SK-N-SH (cell line): ENCODE results near the gene TCF25. TPM values are rescaled to one million over a fixed set of nuclear protein-coding genes. Genes with fewer than 3 reads are reported as not detected.

ENCODE experiments used
- CTCF ChIA-PET: fragments of 300-600, 350-600 bp; formaldehyde crosslinking; extraction: SDS; loops from one replicate; lab custom pipeline; 2021; lab: Yijun Ruan, JAX
- POLR2A ChIA-PET: fragments of 350-600 bp; sonication (Branson Sonifier 250); formaldehyde crosslinking; extraction: SDS; loops from one replicate; lab custom pipeline; 2020; ENCODE audit warnings: antibody characterized with exemption, inconsistent platforms; lab: Yijun Ruan, JAX
- DNase-seq: peaks from one replicate; pipeline ENCODE4 v3.0.0; 2012
- H2AFZ ChIP-seq: fragments of 200-600 bp; sonication (generic); 2 replicates; pipeline ENCODE4 v1.8.1; 2016; ENCODE audit warnings: antibody characterized with exemption, mild to moderate bottlenecking, low read depth
- H3F3A ChIP-seq: fragments of 200-600 bp; sonication (generic); replicated peaks from 2 replicates; pipeline ENCODE3; 2016; ENCODE audit warnings: antibody characterized with exemption, mild to moderate bottlenecking; ENCODE audit not compliant: insufficient read depth
- H3K27ac ChIP-seq, 2 experiments: fragments of 200-500 bp in 1 of 2; fragments of 200-600 bp in 1 of 2; sonication (Bioruptor generic) in 1 of 2; sonication (generic), shearing (Covaris generic) in 1 of 2; 2 replicates each; pipeline versions ENCODE4 v1.5.1 to v1.6.1; 2014 to 2016; ENCODE audit warnings: low read depth in 2 of 2, inconsistent platforms in 1 of 2, low read length in 1 of 2, mild to moderate bottlenecking in 1 of 2, mixed read lengths in 1 of 2
- H3K27me3 ChIP-seq: fragments of 200-600 bp; sonication (generic), shearing (Covaris generic); 2 replicates; pipeline ENCODE4 v1.6.1; 2016; ENCODE audit warnings: mixed run types; ENCODE audit not compliant: insufficient read depth
- H3K36me3 ChIP-seq, 2 experiments: fragments of 200-500 bp in 1 of 2; fragments of 200-600 bp in 1 of 2; sonication (Bioruptor generic) in 1 of 2; sonication (generic) in 1 of 2; replicated peaks in 1 of 2; 2 replicates each; pipeline versions ENCODE3 to v1.5.1; 2014 to 2016; ENCODE audit warnings: low read length in 1 of 2, mild to moderate bottlenecking in 1 of 2; ENCODE audit not compliant: insufficient read depth in 2 of 2, control insufficient read depth in 1 of 2
- H3K4me1 ChIP-seq, 2 experiments: fragments of 200-500 bp in 1 of 2; fragments of 200-600 bp in 1 of 2; sonication (Bioruptor generic) in 1 of 2; sonication (generic), shearing (Covaris generic) in 1 of 2; 2 replicates each; pipeline versions ENCODE4 v1.5.1 to v1.6.1; 2014 to 2016; ENCODE audit warnings: low read depth in 1 of 2, low read length in 1 of 2, mixed run types in 1 of 2; ENCODE audit not compliant: insufficient read depth in 2 of 2, control insufficient read depth in 1 of 2
- H3K4me2 ChIP-seq: fragments of 200-600 bp; sonication (generic), shearing (Covaris generic); 2 replicates; pipeline ENCODE4 v1.6.1; 2017; ENCODE audit warnings: mixed run types
- H3K4me3 ChIP-seq, 2 experiments: fragments of 200-500 bp in 1 of 2; fragments of 200-600 bp in 1 of 2; sonication (Bioruptor generic) in 1 of 2; sonication (generic), shearing (Covaris generic) in 1 of 2; 2 replicates each; pipeline versions ENCODE4 v1.5.1 to v1.8.1; 2014 to 2016; ENCODE audit warnings: low read depth in 2 of 2, inconsistent platforms in 1 of 2, low read length in 1 of 2, mild to moderate bottlenecking in 1 of 2, mixed read lengths in 1 of 2, moderate library complexity in 1 of 2
- H3K79me2 ChIP-seq: fragments of 200-600 bp; sonication (generic); 2 replicates; pipeline ENCODE4 v1.8.1; 2017; ENCODE audit warnings: mild to moderate bottlenecking; ENCODE audit not compliant: insufficient read depth
- H3K9ac ChIP-seq: fragments of 200-600 bp; sonication (generic); 2 replicates; pipeline ENCODE4 v1.6.1; 2017; ENCODE audit warnings: mixed run types
- H3K9me2 ChIP-seq: fragments of 200-600 bp; sonication (generic); 2 replicates; pipeline ENCODE4 v1.6.1; 2017; ENCODE audit warnings: mixed run types
- H3K9me3 ChIP-seq: fragments of 200-600 bp; sonication (generic); 2 replicates; pipeline ENCODE4 v1.6.1; 2017; ENCODE audit warnings: mixed run types, mild to moderate bottlenecking, moderate library complexity
- H4K20me1 ChIP-seq: fragments of 200-600 bp; sonication (generic); 2 replicates; pipeline ENCODE4 v1.6.1; 2017; ENCODE audit warnings: mild to moderate bottlenecking, mixed run types; ENCODE audit not compliant: insufficient read depth
- FOSL2 ChIP-seq: IDR thresholded peaks from 2 replicates; pipeline ENCODE4 v1.4.0; 2012; ENCODE audit warnings: low read depth, mild to moderate bottlenecking, moderate library complexity, borderline replicate concordance
- FOXJ3 ChIP-seq: sonication (generic); formaldehyde crosslinking; IDR thresholded peaks from 2 replicates; pipeline ENCODE4 v1.5.1; 2020; ENCODE audit warnings: mild to moderate bottlenecking, missing genetic modification reagents
- MEF2A ChIP-seq: IDR thresholded peaks from 2 replicates; pipeline ENCODE4 v1.4.0; 2012; ENCODE audit warnings: low read depth, borderline replicate concordance
- PBX3 ChIP-seq: IDR thresholded peaks from 2 replicates; pipeline ENCODE4; 2012
- POLR2AphosphoS5 ChIP-seq: IDR thresholded peaks from 2 replicates; pipeline ENCODE4 v1.6.1; 2012; ENCODE audit warnings: low read depth, low read length
- TAF1 ChIP-seq: IDR thresholded peaks from 2 replicates; pipeline ENCODE4 v1.6.1; 2012; ENCODE audit warnings: low read depth, mild to moderate bottlenecking, low read length, moderate library complexity, borderline replicate concordance
- TCF12 ChIP-seq: IDR thresholded peaks from 2 replicates; pipeline ENCODE4 v1.4.0; 2012
- WGBS: methylation state at CpG from one replicate; pipeline ENCODE4 v1.1.6; 2017; ENCODE audit warnings: low lambda C conversion rate; 5-methylcytosine and 5-hydroxymethylcytosine counted together
- polyA plus RNA-seq, 3 experiments: library from polyadenylated mRNA; depleted of rRNA; stranded (reverse); fragments of >200 nt; gene quantifications; 2 replicates each; pipeline ENCODE4 v1.2.3, GENCODE V29; 2012
- TF ChIP-seq, protein P1 (sequence below): fragments of 200-600 bp; sonication (generic); IDR thresholded peaks from 2 replicates; pipeline ENCODE4 v1.6.1; 2017; ENCODE audit warnings: antibody characterized with exemption, mild to moderate bottlenecking, moderate library complexity
- TF ChIP-seq, protein P2 (sequence below): fragments of 150-350 bp; IDR thresholded peaks from 2 replicates; pipeline ENCODE4 v1.6.1; 2017; ENCODE audit warnings: antibody characterized with exemption, low read length, low read depth, borderline replicate concordance
- TF ChIP-seq, protein P3 (sequence below): fragments of 150-350 bp; IDR thresholded peaks from 2 replicates; pipeline ENCODE4 v1.6.1; 2016; ENCODE audit warnings: mild to moderate bottlenecking, low read depth, low read length

TCF25 gene
- polyA plus RNA-seq, 1 of the 3 experiments (the other 2 are of a cell fraction), result 208 TPM

- no peak for TF ChIP-seq TAF1
- TF ChIP-seq, protein P1, sequence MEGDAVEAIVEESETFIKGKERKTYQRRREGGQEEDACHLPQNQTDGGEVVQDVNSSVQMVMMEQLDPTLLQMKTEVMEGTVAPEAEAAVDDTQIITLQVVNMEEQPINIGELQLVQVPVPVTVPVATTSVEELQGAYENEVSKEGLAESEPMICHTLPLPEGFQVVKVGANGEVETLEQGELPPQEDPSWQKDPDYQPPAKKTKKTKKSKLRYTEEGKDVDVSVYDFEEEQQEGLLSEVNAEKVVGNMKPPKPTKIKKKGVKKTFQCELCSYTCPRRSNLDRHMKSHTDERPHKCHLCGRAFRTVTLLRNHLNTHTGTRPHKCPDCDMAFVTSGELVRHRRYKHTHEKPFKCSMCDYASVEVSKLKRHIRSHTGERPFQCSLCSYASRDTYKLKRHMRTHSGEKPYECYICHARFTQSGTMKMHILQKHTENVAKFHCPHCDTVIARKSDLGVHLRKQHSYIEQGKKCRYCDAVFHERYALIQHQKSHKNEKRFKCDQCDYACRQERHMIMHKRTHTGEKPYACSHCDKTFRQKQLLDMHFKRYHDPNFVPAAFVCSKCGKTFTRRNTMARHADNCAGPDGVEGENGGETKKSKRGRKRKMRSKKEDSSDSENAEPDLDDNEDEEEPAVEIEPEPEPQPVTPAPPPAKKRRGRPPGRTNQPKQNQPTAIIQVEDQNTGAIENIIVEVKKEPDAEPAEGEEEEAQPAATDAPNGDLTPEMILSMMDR, result no peak
- TF ChIP-seq FOXJ3 (CRISPR knock-in tag), result no peak
- no peak for TF ChIP-seq MEF2A
- TF ChIP-seq PBX3, result no peak
These were observed 29.7 kb upstream of the TCF25 start (continued) for GRCh38 chr16:89843409-89844350.

GRCh38 chr16:89844739-89845339, 28.6 kb upstream of the TCF25 start:
- peaks cover 14% of the 10 kb centered on the region for H3F3A ChIP-seq
- no peaks in the 10 kb centered on the region for H3K79me2 ChIP-seq
- no peaks in the 10 kb centered on the region for H3K9me2 ChIP-seq
- H3K36me3 ChIP-seq, result no peaks in the 10 kb centered on the region
- no peaks in the 10 kb centered on the region for H3K9me3 ChIP-seq
- TF ChIP-seq FOSL2 (no peak), TCF12 (no peak), POLR2AphosphoS5 (no peak), MEF2A (no peak)
- TF ChIP-seq, protein P2, sequence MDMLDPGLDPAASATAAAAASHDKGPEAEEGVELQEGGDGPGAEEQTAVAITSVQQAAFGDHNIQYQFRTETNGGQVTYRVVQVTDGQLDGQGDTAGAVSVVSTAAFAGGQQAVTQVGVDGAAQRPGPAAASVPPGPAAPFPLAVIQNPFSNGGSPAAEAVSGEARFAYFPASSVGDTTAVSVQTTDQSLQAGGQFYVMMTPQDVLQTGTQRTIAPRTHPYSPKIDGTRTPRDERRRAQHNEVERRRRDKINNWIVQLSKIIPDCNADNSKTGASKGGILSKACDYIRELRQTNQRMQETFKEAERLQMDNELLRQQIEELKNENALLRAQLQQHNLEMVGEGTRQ, result no peak
- TF ChIP-seq, protein P3, sequence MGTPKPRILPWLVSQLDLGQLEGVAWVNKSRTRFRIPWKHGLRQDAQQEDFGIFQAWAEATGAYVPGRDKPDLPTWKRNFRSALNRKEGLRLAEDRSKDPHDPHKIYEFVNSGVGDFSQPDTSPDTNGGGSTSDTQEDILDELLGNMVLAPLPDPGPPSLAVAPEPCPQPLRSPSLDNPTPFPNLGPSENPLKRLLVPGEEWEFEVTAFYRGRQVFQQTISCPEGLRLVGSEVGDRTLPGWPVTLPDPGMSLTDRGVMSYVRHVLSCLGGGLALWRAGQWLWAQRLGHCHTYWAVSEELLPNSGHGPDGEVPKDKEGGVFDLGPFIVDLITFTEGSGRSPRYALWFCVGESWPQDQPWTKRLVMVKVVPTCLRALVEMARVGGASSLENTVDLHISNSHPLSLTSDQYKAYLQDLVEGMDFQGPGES, result no peak
- no peak overlapping the region for H2AFZ ChIP-seq
- POLR2A ChIA-PET, result no interaction called here
- no peak overlapping the region for H3K9ac ChIP-seq
- CTCF ChIA-PET, result interaction anchor here (7.0 kb wide), 1 partner anchor 16 kb away, joined by 68 read pairs; no protein-coding TSS in a partner anchor
- no peaks in the 10 kb centered on the region for H4K20me1 ChIP-seq
- H3K4me1 ChIP-seq, result peaks cover 12 to 13% of the 10 kb centered on the region in 2 experiments; a peak in 2 of 4 replicates
- 70% methylated on average over 9 of the region's 13 CpGs for WGBS
- no peaks in the 10 kb centered on the region for H3K27me3 ChIP-seq
- no peak for DNase-seq
- no peak overlapping the region for H3K4me3 ChIP-seq
- no peak overlapping the region for H3K27ac ChIP-seq
- H3K4me2 ChIP-seq, result no peak overlapping the region
